ENCODE results near the gene TANC1.

DNA sequence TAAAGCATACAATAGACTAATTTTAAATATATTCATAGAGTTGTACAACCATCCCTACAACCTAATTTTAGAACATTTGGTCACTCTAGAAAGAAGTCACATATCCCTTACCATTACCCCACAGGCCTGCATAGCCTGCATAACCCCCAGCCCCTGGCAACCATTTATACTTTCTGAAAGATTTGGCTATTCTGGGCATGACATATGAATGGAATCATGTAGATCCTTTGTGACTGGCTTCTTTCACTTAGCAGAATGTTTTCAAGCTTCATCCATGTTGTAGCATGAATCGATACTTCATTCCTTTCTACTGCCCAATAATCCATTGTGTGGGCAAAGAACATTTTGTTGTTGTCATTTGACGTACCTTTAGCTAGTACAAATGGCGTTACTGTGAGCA lies 166.5 kb downstream of the TANC1 start:
- TF ChIP-seq, protein P1, sequence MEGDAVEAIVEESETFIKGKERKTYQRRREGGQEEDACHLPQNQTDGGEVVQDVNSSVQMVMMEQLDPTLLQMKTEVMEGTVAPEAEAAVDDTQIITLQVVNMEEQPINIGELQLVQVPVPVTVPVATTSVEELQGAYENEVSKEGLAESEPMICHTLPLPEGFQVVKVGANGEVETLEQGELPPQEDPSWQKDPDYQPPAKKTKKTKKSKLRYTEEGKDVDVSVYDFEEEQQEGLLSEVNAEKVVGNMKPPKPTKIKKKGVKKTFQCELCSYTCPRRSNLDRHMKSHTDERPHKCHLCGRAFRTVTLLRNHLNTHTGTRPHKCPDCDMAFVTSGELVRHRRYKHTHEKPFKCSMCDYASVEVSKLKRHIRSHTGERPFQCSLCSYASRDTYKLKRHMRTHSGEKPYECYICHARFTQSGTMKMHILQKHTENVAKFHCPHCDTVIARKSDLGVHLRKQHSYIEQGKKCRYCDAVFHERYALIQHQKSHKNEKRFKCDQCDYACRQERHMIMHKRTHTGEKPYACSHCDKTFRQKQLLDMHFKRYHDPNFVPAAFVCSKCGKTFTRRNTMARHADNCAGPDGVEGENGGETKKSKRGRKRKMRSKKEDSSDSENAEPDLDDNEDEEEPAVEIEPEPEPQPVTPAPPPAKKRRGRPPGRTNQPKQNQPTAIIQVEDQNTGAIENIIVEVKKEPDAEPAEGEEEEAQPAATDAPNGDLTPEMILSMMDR (IDR thresholded peaks at IDR 0.05): no peak
- TF ChIP-seq POLR2A (IDR thresholded peaks at IDR 0.05): no peak

Measured in testis (tissue), 2 donors.